ENCODE data around the gene CHM.

GRCh38 chrX:86051741-86052140 lies 4.4 kb upstream of the CHM start:
- TF ChIP-seq CTCF (IDR thresholded peaks at IDR 0.05) (no peak), ZNF232 (CRISPR knock-in tag; IDR thresholded peaks at IDR 0.05) (no peak), FOXJ3 (CRISPR knock-in tag; IDR thresholded peaks at IDR 0.05; ENCODE audit: borderline replicate concordance) (no peak), STAT6 (CRISPR knock-in tag; conservative IDR thresholded peaks at IDR 0.05; ENCODE audit: low read depth) (no peak), IRF2 (CRISPR knock-in tag; IDR thresholded peaks at IDR 0.05; ENCODE audit: borderline replicate concordance, low read depth) (no peak), ZNF121 (CRISPR knock-in tag; IDR thresholded peaks at IDR 0.05) (no peak), NR1H2 (CRISPR knock-in tag; IDR thresholded peaks at IDR 0.05) (no peak), MAX (CRISPR knock-in tag; IDR thresholded peaks at IDR 0.05) (no peak)

Data from WTC11 (cell line).